Activated CD8-positive, alpha-beta memory T cell treated with anti-CD3 and anti-CD28 coated beads, Interleukin-2, amount 10 ng/mL, durations not matched to agents 7 days and 5 days (primary cell): ENCODE results near the gene SCN7A. TPM values are rescaled to one million over a fixed set of nuclear protein-coding genes. Genes with fewer than 3 reads are reported as not detected.

Experiments
- ATAC-seq: fragments of 150-1000 bp; cut with Tn5 transposase; one replicate; pipeline ENCODE4 v1.10.0; 2021; ENCODE audit warnings: moderate library complexity
- CTCF ChIA-PET: fragments of 350-600 bp; sonication (Branson Sonifier 250); formaldehyde crosslinking; loops from one replicate; lab custom pipeline; 2021; ENCODE audit warnings: antibody characterized with exemption; lab: Charles Lee
- DNase-seq: peaks from one replicate; pipeline ENCODE4 v3.0.0-alpha.2; 2020
- H3K27ac Mint-ChIP-seq: one replicate; pipeline ENCODE4 v1.8.0; 2021; ENCODE audit warnings: mild to moderate bottlenecking, mixed read lengths
- H3K27me3 Mint-ChIP-seq: one replicate; pipeline ENCODE4 v1.8.0; 2021; ENCODE audit warnings: mixed read lengths
- H3K36me3 Mint-ChIP-seq: one replicate; pipeline ENCODE4 v1.8.0; 2021; ENCODE audit warnings: mild to moderate bottlenecking, mixed read lengths
- H3K4me1 Mint-ChIP-seq: one replicate; pipeline ENCODE4 v1.8.0; 2021; ENCODE audit warnings: mixed read lengths
- H3K4me3 Mint-ChIP-seq: one replicate; pipeline ENCODE4 v1.8.0; 2021; ENCODE audit warnings: mild to moderate bottlenecking, moderate library complexity, mixed read lengths
- H3K9me3 Mint-ChIP-seq: one replicate; pipeline ENCODE4 v1.8.0; 2022; ENCODE audit warnings: low read depth, mixed read lengths
- total RNA-seq, 2 experiments: library from RNA; stranded (reverse); gene quantifications; one replicate each; pipeline ENCODE4 v1.2.3, GENCODE V29; 2021

SCN7A gene
- total RNA-seq, 2 experiments from 2014 or later, result not detected

- no peak for ATAC-seq
- no peak overlapping the region for H3K27ac Mint-ChIP-seq
- H3K4me3 Mint-ChIP-seq, result no peak overlapping the region
- H3K4me1 Mint-ChIP-seq, result no peaks in the 10 kb centered on the region
- no peaks in the 10 kb centered on the region for H3K36me3 Mint-ChIP-seq
- CTCF ChIA-PET, result no interaction called here
- H3K9me3 Mint-ChIP-seq, result no peaks in the 10 kb centered on the region
- no peaks in the 10 kb centered on the region for H3K27me3 Mint-ChIP-seq
- DNase-seq, result no peak
These were observed 88.5 kb downstream of the SCN7A start for GRCh38 chr2:166405569-166405926.

- DNase-seq, result no peak
- CTCF ChIA-PET, result no interaction called here
- no peaks in the 10 kb centered on the region for H3K9me3 Mint-ChIP-seq
- no peak overlapping the region for H3K27ac Mint-ChIP-seq
- no peaks in the 10 kb centered on the region for H3K27me3 Mint-ChIP-seq
- no peak for ATAC-seq
- no peaks in the 10 kb centered on the region for H3K36me3 Mint-ChIP-seq
- no peak overlapping the region for H3K4me3 Mint-ChIP-seq
- H3K4me1 Mint-ChIP-seq, result no peaks in the 10 kb centered on the region
These were observed 89.0 kb downstream of the SCN7A start for GRCh38 chr2:166404831-166405568.

- H3K27me3 Mint-ChIP-seq, result no peaks in the 10 kb centered on the region
- no peaks in the 10 kb centered on the region for H3K9me3 Mint-ChIP-seq
- no peak overlapping the region for H3K27ac Mint-ChIP-seq
- CTCF ChIA-PET, result no interaction called here
- no peaks in the 10 kb centered on the region for H3K36me3 Mint-ChIP-seq
- no peak for DNase-seq
- no peak for ATAC-seq
- H3K4me1 Mint-ChIP-seq, result no peaks in the 10 kb centered on the region
- H3K4me3 Mint-ChIP-seq, result no peak overlapping the region
These were observed 99.8 kb downstream of the SCN7A start for GRCh38 chr2:166394245-166394644.

GRCh38 chr2:166393008-166393407 is 101.0 kb downstream of the SCN7A start:
- Mint-ChIP-seq H3K9me3 (no peaks in the 10 kb centered on the region), H3K27ac (no peak overlapping the region), H3K27me3 (no peaks in the 10 kb centered on the region), H3K4me1 (no peaks in the 10 kb centered on the region), H3K36me3 (no peaks in the 10 kb centered on the region), H3K4me3 (no peak overlapping the region)
- DNase-seq (no peak), ATAC-seq (no peak)
- CTCF ChIA-PET, result no interaction called here

- Mint-ChIP-seq H3K4me1 (no peaks in the 10 kb centered on the region), H3K27ac (no peak overlapping the region), H3K9me3 (no peaks in the 10 kb centered on the region), H3K36me3 (no peaks in the 10 kb centered on the region), H3K4me3 (no peak overlapping the region), H3K27me3 (no peaks in the 10 kb centered on the region)
- CTCF ChIA-PET, result no interaction called here
- ATAC-seq (no peak), DNase-seq (no peak)
These were observed 105.5 kb downstream of the SCN7A start for GRCh38 chr2:166388481-166389070.

- no peak for ATAC-seq
- no peaks in the 10 kb centered on the region for H3K36me3 Mint-ChIP-seq
- no peak for DNase-seq
- no peak overlapping the region for H3K27ac Mint-ChIP-seq
- no peaks in the 10 kb centered on the region for H3K9me3 Mint-ChIP-seq
- H3K27me3 Mint-ChIP-seq, result no peaks in the 10 kb centered on the region
- CTCF ChIA-PET, result interaction anchor here (2.0 kb wide), 1 partner anchor 10 kb away, joined by 6 read pairs; the partner anchor contains the start of gene SCN9A
- H3K4me3 Mint-ChIP-seq, result no peak overlapping the region
- H3K4me1 Mint-ChIP-seq, result no peaks in the 10 kb centered on the region
These were observed 108.7 kb downstream of the SCN7A start for GRCh38 chr2:166385313-166385712.

- CTCF ChIA-PET, result interaction anchor here (2.0 kb wide), 1 partner anchor 9 kb away, joined by 6 read pairs; the partner anchor contains the start of gene SCN9A
- DNase-seq (no peak), ATAC-seq (no peak)
- no peaks in the 10 kb centered on the region for H3K36me3 Mint-ChIP-seq
- H3K4me1 Mint-ChIP-seq, result no peaks in the 10 kb centered on the region
- no peaks in the 10 kb centered on the region for H3K27me3 Mint-ChIP-seq
- H3K4me3 Mint-ChIP-seq, result no peak overlapping the region
- no peaks in the 10 kb centered on the region for H3K9me3 Mint-ChIP-seq
- no peak overlapping the region for H3K27ac Mint-ChIP-seq
These were observed 109.3 kb downstream of the SCN7A start for GRCh38 chr2:166384774-166385173.

GRCh38 chr2:166382448-166382847 is 111.6 kb downstream of the SCN7A start:
- H3K36me3 Mint-ChIP-seq, result no peaks in the 10 kb centered on the region
- DNase-seq, result no peak
- H3K27me3 Mint-ChIP-seq, result peaks cover 7% of the 10 kb centered on the region
- no peak overlapping the region for H3K4me3 Mint-ChIP-seq
- ATAC-seq, result no peak
- no peaks in the 10 kb centered on the region for H3K4me1 Mint-ChIP-seq
- CTCF ChIA-PET, result no interaction called here
- H3K27ac Mint-ChIP-seq, result no peak overlapping the region
- H3K9me3 Mint-ChIP-seq, result no peaks in the 10 kb centered on the region

- H3K4me1 Mint-ChIP-seq, result peaks cover 5% of the 10 kb centered on the region
- DNase-seq, result no peak
- ATAC-seq, result no peak
- H3K36me3 Mint-ChIP-seq, result no peaks in the 10 kb centered on the region
- no peak overlapping the region for H3K4me3 Mint-ChIP-seq
- H3K27ac Mint-ChIP-seq, result no peak overlapping the region
- CTCF ChIA-PET, result no interaction called here
- H3K9me3 Mint-ChIP-seq, result no peaks in the 10 kb centered on the region
- peaks cover 21% of the 10 kb centered on the region for H3K27me3 Mint-ChIP-seq
These were observed 113.4 kb downstream of the SCN7A start for GRCh38 chr2:166380615-166381014.

GRCh38 chr2:166376873-166377272 is 117.2 kb downstream of the SCN7A start:
- peaks cover 35% of the 10 kb centered on the region for H3K27me3 Mint-ChIP-seq
- peaks cover 11% of the 10 kb centered on the region for H3K4me1 Mint-ChIP-seq
- no peak for ATAC-seq
- DNase-seq, result no peak
- H3K27ac Mint-ChIP-seq, result no peak overlapping the region
- H3K36me3 Mint-ChIP-seq, result no peaks in the 10 kb centered on the region
- H3K9me3 Mint-ChIP-seq, result no peaks in the 10 kb centered on the region
- H3K4me3 Mint-ChIP-seq, result no peak overlapping the region
- CTCF ChIA-PET, result interaction anchor here (2.2 kb wide), 1 partner anchor 8 kb away, joined by 6 read pairs; no protein-coding TSS in a partner anchor

- H3K4me3 Mint-ChIP-seq, result no peak overlapping the region
- peaks cover 11% of the 10 kb centered on the region for H3K4me1 Mint-ChIP-seq
These were observed 117.6 kb downstream of the SCN7A start for GRCh38 chr2:166376488-166376828.

GRCh38 chr2:166375736-166376487 is 118.1 kb downstream of the SCN7A start, which contains the start of gene SCN9A:
Gene SCN9A, minus strand, starts transcription at chr2:166375944. Its CDS starts 64,188 bp downstream, at chr2:166311756.
- DNase-seq, result peak; percentile 45
- CTCF ChIA-PET, result interaction anchor here (2.2 kb wide), 1 partner anchor 9 kb away, joined by 6 read pairs; no protein-coding TSS in a partner anchor
- H3K4me3 Mint-ChIP-seq, result peak within 1 kb of the TSS; percentile 57
- ATAC-seq, result peak; percentile 84
- peaks cover 11% of the 10 kb centered on the region for H3K4me1 Mint-ChIP-seq
- no peaks in the 10 kb centered on the region for H3K9me3 Mint-ChIP-seq
- peaks cover 35% of the 10 kb centered on the region for H3K27me3 Mint-ChIP-seq
- H3K27ac Mint-ChIP-seq, result no peak within 1 kb of the TSS
- H3K36me3 Mint-ChIP-seq, result no peaks in the 10 kb centered on the region

More at GRCh38 chr2:166376488-166376828, 117.6 kb downstream of the SCN7A start:
- H3K9me3 Mint-ChIP-seq, result no peaks in the 10 kb centered on the region
- no peak overlapping the region for H3K27ac Mint-ChIP-seq
- peaks cover 35% of the 10 kb centered on the region for H3K27me3 Mint-ChIP-seq
- DNase-seq, result no peak
- H3K36me3 Mint-ChIP-seq, result no peaks in the 10 kb centered on the region
- ATAC-seq, result no peak
- CTCF ChIA-PET, result interaction anchor here (2.2 kb wide), 1 partner anchor 9 kb away, joined by 6 read pairs; no protein-coding TSS in a partner anchor

- Mint-ChIP-seq H3K36me3 (no peaks in the 10 kb centered on the region), H3K9me3 (no peaks in the 10 kb centered on the region), H3K4me3 (peak overlapping the region; percentile 57), H3K27ac (no peak overlapping the region), H3K4me1 (peaks cover 11% of the 10 kb centered on the region), H3K27me3 (peaks cover 35% of the 10 kb centered on the region)
- ATAC-seq (peak; percentile 33), DNase-seq (no peak)
- CTCF ChIA-PET, result interaction anchor here (2.2 kb wide), 1 partner anchor 10 kb away, joined by 6 read pairs; no protein-coding TSS in a partner anchor
These were observed 118.8 kb downstream of the SCN7A start for GRCh38 chr2:166375195-166375735.
